ENCODE measurements around the gene NXPH4. TPM values are rescaled to one million over a fixed set of nuclear protein-coding genes. Genes with fewer than 3 reads are reported as not detected.
A peak's percentile ranks its signal among the peaks of the same experiment; 100 is the strongest.

The NXPH4 gene
- total RNA-seq, 1 donor from 2014 or later, result not detected

- Mint-ChIP-seq H3K4me3 (no peak overlapping the region), H3K27ac (no peak overlapping the region), H3K4me1 (peaks cover 28% of the 10 kb centered on the region), H3K36me3 (peaks cover 20% of the 10 kb centered on the region), H3K9me3 (no peaks in the 10 kb centered on the region), H3K27me3 (ENCODE audit: insufficient read depth, low read depth) (peaks cover 4% of the 10 kb centered on the region)
- H3K4me1 ChIP-seq, result peaks cover 34% of the 10 kb centered on the region
- no peak overlapping the region for H3K9ac ChIP-seq
- no peaks in the 10 kb centered on the region for H3K36me3 ChIP-seq
- H3K4me3 ChIP-seq, result peak overlapping the region; percentile 13
- peaks cover 18% of the 10 kb centered on the region for H4K20me1 ChIP-seq (ENCODE audit: low read depth)
- TF ChIP-seq EZH2 (IDR thresholded peaks at IDR 0.05) (no peak), CTCF (IDR thresholded peaks at IDR 0.05) (no peak), EZH2phosphoT487 (IDR thresholded peaks at IDR 0.05) (no peak)
- peak overlapping the region; percentile 39 for H3K27ac ChIP-seq
- peaks cover 31% of the 10 kb centered on the region for H3F3A ChIP-seq (ENCODE audit: low read depth)
- no peaks in the 10 kb centered on the region for H3K9me3 ChIP-seq (ENCODE audit: low read depth)
- no peaks in the 10 kb centered on the region for H3K79me2 ChIP-seq (ENCODE audit: low read depth)
- no peaks in the 10 kb centered on the region for H3K27me3 ChIP-seq
- H3K4me2 ChIP-seq, result peak overlapping the region; percentile 65
- no peak for DNase-seq (ENCODE audit: low spot score)
- H2AFZ ChIP-seq (replicated peaks), result no peak overlapping the region
Observed at GRCh38 chr12:57262126-57262822, 45.7 kb downstream of the NXPH4 start.

- H3K4me3 Mint-ChIP-seq, result no peak overlapping the region
- peaks cover 28% of the 10 kb centered on the region for H3K4me1 Mint-ChIP-seq
- H3K27ac Mint-ChIP-seq, result no peak overlapping the region
- H3K9ac ChIP-seq, result no peak overlapping the region
- DNase-seq (ENCODE audit: low spot score), result no peak
- peaks cover 5% of the 10 kb centered on the region for H3K27me3 Mint-ChIP-seq (ENCODE audit: insufficient read depth, low read depth)
- no peaks in the 10 kb centered on the region for H3K9me3 Mint-ChIP-seq
- H3K9me3 ChIP-seq (ENCODE audit: low read depth), result no peaks in the 10 kb centered on the region
- H3K36me3 Mint-ChIP-seq, result peaks cover 24% of the 10 kb centered on the region
- peak overlapping the region; percentile 65 for H3K4me2 ChIP-seq
- no peaks in the 10 kb centered on the region for H3K79me2 ChIP-seq (ENCODE audit: low read depth)
- no peak overlapping the region for H2AFZ ChIP-seq (replicated peaks)
- H4K20me1 ChIP-seq (ENCODE audit: low read depth), result peaks cover 18% of the 10 kb centered on the region
- no peak overlapping the region for H3K4me3 ChIP-seq
- H3K27me3 ChIP-seq, result no peaks in the 10 kb centered on the region
- peaks cover 31% of the 10 kb centered on the region for H3F3A ChIP-seq (ENCODE audit: low read depth)
- H3K36me3 ChIP-seq, result no peaks in the 10 kb centered on the region
- H3K4me1 ChIP-seq, result peaks cover 34% of the 10 kb centered on the region
- TF ChIP-seq EZH2phosphoT487 (IDR thresholded peaks at IDR 0.05) (no peak), EZH2 (IDR thresholded peaks at IDR 0.05) (no peak), CTCF (IDR thresholded peaks at IDR 0.05) (no peak)
- H3K27ac ChIP-seq, result peak overlapping the region; percentile 39
Observed at GRCh38 chr12:57263096-57263495, 46.5 kb downstream of the NXPH4 start.

GRCh38 chr12:57266681-57267080 lies 50.1 kb downstream of the NXPH4 start:
- H3F3A ChIP-seq (ENCODE audit: low read depth), result peaks cover 19% of the 10 kb centered on the region
- TF ChIP-seq CTCF (IDR thresholded peaks at IDR 0.05) (no peak), EZH2 (IDR thresholded peaks at IDR 0.05) (no peak), EZH2phosphoT487 (IDR thresholded peaks at IDR 0.05) (no peak)
- H3K4me2 ChIP-seq, result no peak overlapping the region
- H3K4me1 Mint-ChIP-seq, result peaks cover 12% of the 10 kb centered on the region
- H3K9me3 ChIP-seq (ENCODE audit: low read depth), result no peaks in the 10 kb centered on the region
- H3K9ac ChIP-seq, result no peak overlapping the region
- no peaks in the 10 kb centered on the region for H3K79me2 ChIP-seq (ENCODE audit: low read depth)
- H3K9me3 Mint-ChIP-seq, result no peaks in the 10 kb centered on the region
- peaks cover 36% of the 10 kb centered on the region for H3K36me3 Mint-ChIP-seq
- peaks cover 2% of the 10 kb centered on the region for H3K27me3 Mint-ChIP-seq (ENCODE audit: insufficient read depth, low read depth)
- peaks cover 19% of the 10 kb centered on the region for H3K4me1 ChIP-seq
- no peak overlapping the region for H2AFZ ChIP-seq (replicated peaks)
- no peaks in the 10 kb centered on the region for H3K36me3 ChIP-seq
- no peak overlapping the region for H3K27ac Mint-ChIP-seq
- H3K4me3 Mint-ChIP-seq, result no peak overlapping the region
- DNase-seq (ENCODE audit: low spot score), result no peak
- peaks cover 10% of the 10 kb centered on the region for H4K20me1 ChIP-seq (ENCODE audit: low read depth)
- no peaks in the 10 kb centered on the region for H3K27me3 ChIP-seq
- H3K4me3 ChIP-seq, result no peak overlapping the region
- H3K27ac ChIP-seq, result no peak overlapping the region

Data from neural progenitor cell (in vitro differentiated cells).